Measurements from ENCODE around the gene MYO5A.
A peak's percentile ranks its signal among the peaks of the same experiment; 100 is the strongest.

The MYO5A gene

DNA sequence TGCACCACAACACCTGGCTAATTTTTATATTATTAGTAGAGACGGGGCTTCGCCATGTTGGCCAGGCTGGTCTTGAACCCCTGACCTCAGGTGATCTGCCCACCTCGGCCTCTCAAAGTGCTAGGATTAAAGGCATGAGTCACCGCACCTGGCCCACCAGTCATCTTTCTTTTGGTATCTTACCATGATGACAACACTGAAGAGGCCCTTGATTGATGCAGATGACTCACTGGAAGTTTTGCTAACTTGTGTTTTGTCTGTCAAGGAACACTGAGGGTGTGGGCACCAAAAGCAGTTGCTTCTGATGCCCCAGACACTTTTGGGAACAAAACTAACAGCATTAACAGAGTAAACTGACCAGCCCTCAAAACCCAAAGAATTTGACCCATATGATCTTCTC is 88.3 kb downstream of the MYO5A start (continued):
- TF ChIP-seq, protein P1, sequence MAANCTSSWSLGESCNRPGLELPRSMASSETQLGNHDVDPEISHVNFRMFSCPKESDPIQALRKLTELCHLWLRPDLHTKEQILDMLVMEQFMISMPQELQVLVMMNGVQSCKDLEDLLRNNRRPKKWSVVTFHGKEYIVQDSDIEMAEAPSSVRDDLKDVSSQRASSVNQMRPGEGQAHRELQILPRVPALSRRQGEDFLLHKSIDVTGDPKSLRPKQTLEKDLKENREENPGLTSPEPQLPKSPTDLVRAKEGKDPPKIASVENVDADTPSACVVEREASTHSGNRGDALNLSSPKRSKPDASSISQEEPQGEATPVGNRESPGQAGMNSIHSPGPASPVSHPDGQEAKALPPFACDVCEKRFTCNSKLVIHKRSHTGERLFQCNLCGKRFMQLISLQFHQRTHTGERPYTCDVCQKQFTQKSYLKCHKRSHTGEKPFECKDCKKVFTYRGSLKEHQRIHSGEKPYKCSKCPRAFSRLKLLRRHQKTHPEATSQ (tag by site-specific recombination; IDR thresholded peaks at IDR 0.05), result no peak
- TF ChIP-seq ZFHX2 (tag by site-specific recombination; conservative IDR thresholded peaks at IDR 0.05) (0 out of 2 replicates have a peak, but pooled peaks have one; percentile 14), ZNF366 (tag by site-specific recombination; conservative IDR thresholded peaks at IDR 0.05) (peak; percentile 57; the same call in 1 of the 2 replicates), SP7 (tag by site-specific recombination; IDR thresholded peaks at IDR 0.05) (peak; percentile 64; the same call in 1 of the 2 replicates), ZEB2 (tag by site-specific recombination; IDR thresholded peaks at IDR 0.05) (peak; percentile 61), SP3 (tag by site-specific recombination; IDR thresholded peaks at IDR 0.05) (0 out of 2 replicates have a peak, but pooled peaks have one; percentile 25), ZNF629 (tag by site-specific recombination; IDR thresholded peaks at IDR 0.05) (peak; percentile 76), ZNF214 (tag by site-specific recombination; IDR thresholded peaks at IDR 0.05; ENCODE audit: borderline replicate concordance) (no peak), BCL11A (tag by site-specific recombination; IDR thresholded peaks at IDR 0.05; ENCODE audit: low read depth) (peak; percentile 47; the same call in 1 of the 2 replicates), ZNF391 (tag by site-specific recombination; IDR thresholded peaks at IDR 0.05; ENCODE audit: borderline replicate concordance, low read depth) (no peak)
- TF ChIP-seq, protein P2, sequence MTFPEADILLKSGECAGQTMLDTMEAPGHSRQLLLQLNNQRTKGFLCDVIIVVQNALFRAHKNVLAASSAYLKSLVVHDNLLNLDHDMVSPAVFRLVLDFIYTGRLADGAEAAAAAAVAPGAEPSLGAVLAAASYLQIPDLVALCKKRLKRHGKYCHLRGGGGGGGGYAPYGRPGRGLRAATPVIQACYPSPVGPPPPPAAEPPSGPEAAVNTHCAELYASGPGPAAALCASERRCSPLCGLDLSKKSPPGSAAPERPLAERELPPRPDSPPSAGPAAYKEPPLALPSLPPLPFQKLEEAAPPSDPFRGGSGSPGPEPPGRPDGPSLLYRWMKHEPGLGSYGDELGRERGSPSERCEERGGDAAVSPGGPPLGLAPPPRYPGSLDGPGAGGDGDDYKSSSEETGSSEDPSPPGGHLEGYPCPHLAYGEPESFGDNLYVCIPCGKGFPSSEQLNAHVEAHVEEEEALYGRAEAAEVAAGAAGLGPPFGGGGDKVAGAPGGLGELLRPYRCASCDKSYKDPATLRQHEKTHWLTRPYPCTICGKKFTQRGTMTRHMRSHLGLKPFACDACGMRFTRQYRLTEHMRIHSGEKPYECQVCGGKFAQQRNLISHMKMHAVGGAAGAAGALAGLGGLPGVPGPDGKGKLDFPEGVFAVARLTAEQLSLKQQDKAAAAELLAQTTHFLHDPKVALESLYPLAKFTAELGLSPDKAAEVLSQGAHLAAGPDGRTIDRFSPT (tag by site-specific recombination; IDR thresholded peaks at IDR 0.05), result peak; percentile 60; the same call in 1 of the 2 replicates
- TF ChIP-seq, protein P3, sequence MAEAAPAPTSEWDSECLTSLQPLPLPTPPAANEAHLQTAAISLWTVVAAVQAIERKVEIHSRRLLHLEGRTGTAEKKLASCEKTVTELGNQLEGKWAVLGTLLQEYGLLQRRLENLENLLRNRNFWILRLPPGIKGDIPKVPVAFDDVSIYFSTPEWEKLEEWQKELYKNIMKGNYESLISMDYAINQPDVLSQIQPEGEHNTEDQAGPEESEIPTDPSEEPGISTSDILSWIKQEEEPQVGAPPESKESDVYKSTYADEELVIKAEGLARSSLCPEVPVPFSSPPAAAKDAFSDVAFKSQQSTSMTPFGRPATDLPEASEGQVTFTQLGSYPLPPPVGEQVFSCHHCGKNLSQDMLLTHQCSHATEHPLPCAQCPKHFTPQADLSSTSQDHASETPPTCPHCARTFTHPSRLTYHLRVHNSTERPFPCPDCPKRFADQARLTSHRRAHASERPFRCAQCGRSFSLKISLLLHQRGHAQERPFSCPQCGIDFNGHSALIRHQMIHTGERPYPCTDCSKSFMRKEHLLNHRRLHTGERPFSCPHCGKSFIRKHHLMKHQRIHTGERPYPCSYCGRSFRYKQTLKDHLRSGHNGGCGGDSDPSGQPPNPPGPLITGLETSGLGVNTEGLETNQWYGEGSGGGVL (tag by site-specific recombination; IDR thresholded peaks at IDR 0.05), result no peak
- TF ChIP-seq, protein P4, sequence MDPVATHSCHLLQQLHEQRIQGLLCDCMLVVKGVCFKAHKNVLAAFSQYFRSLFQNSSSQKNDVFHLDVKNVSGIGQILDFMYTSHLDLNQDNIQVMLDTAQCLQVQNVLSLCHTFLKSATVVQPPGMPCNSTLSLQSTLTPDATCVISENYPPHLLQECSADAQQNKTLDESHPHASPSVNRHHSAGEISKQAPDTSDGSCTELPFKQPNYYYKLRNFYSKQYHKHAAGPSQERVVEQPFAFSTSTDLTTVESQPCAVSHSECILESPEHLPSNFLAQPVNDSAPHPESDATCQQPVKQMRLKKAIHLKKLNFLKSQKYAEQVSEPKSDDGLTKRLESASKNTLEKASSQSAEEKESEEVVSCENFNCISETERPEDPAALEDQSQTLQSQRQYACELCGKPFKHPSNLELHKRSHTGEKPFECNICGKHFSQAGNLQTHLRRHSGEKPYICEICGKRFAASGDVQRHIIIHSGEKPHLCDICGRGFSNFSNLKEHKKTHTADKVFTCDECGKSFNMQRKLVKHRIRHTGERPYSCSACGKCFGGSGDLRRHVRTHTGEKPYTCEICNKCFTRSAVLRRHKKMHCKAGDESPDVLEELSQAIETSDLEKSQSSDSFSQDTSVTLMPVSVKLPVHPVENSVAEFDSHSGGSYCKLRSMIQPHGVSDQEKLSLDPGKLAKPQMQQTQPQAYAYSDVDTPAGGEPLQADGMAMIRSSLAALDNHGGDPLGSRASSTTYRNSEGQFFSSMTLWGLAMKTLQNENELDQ (tag by site-specific recombination; IDR thresholded peaks at IDR 0.05; ENCODE audit: low read depth), result no peak
- TF ChIP-seq, protein P5, sequence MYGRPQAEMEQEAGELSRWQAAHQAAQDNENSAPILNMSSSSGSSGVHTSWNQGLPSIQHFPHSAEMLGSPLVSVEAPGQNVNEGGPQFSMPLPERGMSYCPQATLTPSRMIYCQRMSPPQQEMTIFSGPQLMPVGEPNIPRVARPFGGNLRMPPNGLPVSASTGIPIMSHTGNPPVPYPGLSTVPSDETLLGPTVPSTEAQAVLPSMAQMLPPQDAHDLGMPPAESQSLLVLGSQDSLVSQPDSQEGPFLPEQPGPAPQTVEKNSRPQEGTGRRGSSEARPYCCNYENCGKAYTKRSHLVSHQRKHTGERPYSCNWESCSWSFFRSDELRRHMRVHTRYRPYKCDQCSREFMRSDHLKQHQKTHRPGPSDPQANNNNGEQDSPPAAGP (tag by site-specific recombination; IDR thresholded peaks at IDR 0.05), result no peak
- TF ChIP-seq, protein P6, sequence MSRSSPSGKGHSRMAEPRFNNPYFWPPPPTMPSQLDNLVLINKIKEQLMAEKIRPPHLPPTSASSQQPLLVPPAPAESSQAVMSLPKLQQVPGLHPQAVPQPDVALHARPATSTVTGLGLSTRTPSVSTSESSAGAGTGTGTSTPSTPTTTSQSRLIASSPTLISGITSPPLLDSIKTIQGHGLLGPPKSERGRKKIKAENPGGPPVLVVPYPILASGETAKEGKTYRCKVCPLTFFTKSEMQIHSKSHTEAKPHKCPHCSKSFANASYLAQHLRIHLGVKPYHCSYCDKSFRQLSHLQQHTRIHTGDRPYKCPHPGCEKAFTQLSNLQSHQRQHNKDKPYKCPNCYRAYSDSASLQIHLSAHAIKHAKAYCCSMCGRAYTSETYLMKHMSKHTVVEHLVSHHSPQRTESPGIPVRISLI (tag by site-specific recombination; IDR thresholded peaks at IDR 0.05), result 0 out of 2 replicates have a peak, but pooled peaks have one; percentile 24

DNA sequence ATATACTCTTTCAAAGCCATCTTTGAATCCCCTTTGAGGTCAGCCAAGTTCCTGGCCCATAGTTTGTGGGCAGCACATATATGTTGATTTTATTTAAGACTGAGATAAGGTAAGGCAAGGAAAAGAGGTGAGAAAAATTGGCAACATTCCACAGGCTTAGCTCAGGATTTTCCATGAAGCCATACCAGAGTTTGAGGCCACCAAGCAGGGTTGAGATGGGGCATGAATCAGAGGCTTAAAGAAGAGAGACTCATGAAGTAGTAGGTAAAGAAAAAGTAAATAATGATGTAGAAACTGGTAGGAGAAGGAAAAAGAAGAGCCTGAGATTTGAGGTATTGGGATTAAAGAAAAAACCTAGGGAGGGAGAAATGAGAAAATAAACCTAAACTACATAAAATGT is 89.2 kb downstream of the MYO5A start:
- Histone ChIP-seq H3K4me3 (ENCODE audit: low read depth, low read length) (no peak overlapping the region), H3K4me1 (ENCODE audit: control insufficient read depth, insufficient read depth, low read length) (no peaks in the 10 kb centered on the region; the same call in 1 of the 2 replicates), H3K36me3 (ENCODE audit: control insufficient read depth in 2 of 2, insufficient read depth in 1 of 2, low read length in 2 of 2) (no peaks in the 10 kb centered on the region), H3K9me3 (ENCODE audit: control insufficient read depth, insufficient read depth, low read depth, low read length) (no peaks in the 10 kb centered on the region), H3K27ac (ENCODE audit: extremely low read depth, low read depth, low read length) (no peak overlapping the region)
- TF ChIP-seq ZNF677 (tag by site-specific recombination; IDR thresholded peaks at IDR 0.05) (no peak), KLF16 (tag by site-specific recombination; IDR thresholded peaks at IDR 0.05) (no peak), ZNF623 (tag by site-specific recombination; IDR thresholded peaks at IDR 0.05) (no peak), ZNF670 (tag by site-specific recombination; IDR thresholded peaks at IDR 0.05; ENCODE audit: low read depth) (no peak), ZNF664 (tag by site-specific recombination; IDR thresholded peaks at IDR 0.05) (no peak)
- ChIA-PET POLR2A (no interaction called here), CTCF (no interaction called here)

All from HEK293 (cell line).